SU-DHL-6 (cell line): ENCODE results near the gene BANF2.

ENCODE experiments used
- EZH2phosphoT487 ChIP-seq: fragments of 200-600 bp; sonication (generic), shearing (Covaris generic); conservative IDR thresholded peaks from 2 replicates; pipeline ENCODE4 v1.6.1; 2018; ENCODE audit warnings: mild to moderate bottlenecking, antibody characterized with exemption, low read length, moderate library complexity, mixed read lengths
- TF ChIP-seq, protein P1 (sequence below): fragments of 200-600 bp; sonication (generic); IDR thresholded peaks from one replicate; pipeline ENCODE4 v1.5.1; 2017; ENCODE audit warnings: antibody characterized with exemption, mild to moderate bottlenecking, low read length, moderate library complexity; ENCODE audit not compliant: insufficient read depth, poor library complexity, severe bottlenecking

DNA sequence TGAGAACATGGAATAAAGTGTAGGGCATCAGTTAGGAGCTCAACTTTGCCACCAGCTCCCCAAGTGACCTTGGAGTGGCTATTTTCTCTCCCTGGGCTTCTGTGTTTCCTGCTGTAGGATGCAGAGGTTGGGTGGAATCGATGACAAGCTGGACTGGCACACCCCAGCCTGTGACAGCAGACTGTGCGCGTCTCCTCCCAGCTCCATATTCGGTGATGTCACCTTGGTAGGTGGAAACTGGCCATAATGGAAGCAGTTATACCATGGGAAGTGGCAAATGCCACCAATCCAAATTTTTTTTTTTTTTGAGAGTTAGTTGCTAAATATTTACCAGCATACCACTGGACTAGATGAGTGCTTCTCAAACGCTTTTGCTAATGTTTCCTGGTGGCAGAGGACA lies 85.2 kb downstream of the BANF2 start:
- TF ChIP-seq, protein P1, sequence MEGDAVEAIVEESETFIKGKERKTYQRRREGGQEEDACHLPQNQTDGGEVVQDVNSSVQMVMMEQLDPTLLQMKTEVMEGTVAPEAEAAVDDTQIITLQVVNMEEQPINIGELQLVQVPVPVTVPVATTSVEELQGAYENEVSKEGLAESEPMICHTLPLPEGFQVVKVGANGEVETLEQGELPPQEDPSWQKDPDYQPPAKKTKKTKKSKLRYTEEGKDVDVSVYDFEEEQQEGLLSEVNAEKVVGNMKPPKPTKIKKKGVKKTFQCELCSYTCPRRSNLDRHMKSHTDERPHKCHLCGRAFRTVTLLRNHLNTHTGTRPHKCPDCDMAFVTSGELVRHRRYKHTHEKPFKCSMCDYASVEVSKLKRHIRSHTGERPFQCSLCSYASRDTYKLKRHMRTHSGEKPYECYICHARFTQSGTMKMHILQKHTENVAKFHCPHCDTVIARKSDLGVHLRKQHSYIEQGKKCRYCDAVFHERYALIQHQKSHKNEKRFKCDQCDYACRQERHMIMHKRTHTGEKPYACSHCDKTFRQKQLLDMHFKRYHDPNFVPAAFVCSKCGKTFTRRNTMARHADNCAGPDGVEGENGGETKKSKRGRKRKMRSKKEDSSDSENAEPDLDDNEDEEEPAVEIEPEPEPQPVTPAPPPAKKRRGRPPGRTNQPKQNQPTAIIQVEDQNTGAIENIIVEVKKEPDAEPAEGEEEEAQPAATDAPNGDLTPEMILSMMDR = no peak
- TF ChIP-seq EZH2phosphoT487 = no peak
